Type B pancreatic cell (in vitro differentiated cells): ENCODE results near the gene SYNGR1. TPM values are rescaled to one million over a fixed set of nuclear protein-coding genes. Genes with fewer than 3 reads are reported as not detected.
"Not testable (repeated sequence)": the region's sequence is repeated elsewhere in the genome, so short reads cannot be mapped to it uniquely, and the experiment has no call there.

Experiments
- DNase-seq: peaks from one replicate; pipeline ENCODE4 v3.0.0; 2021; ENCODE audit warnings: mixed read lengths; ENCODE audit not compliant: unreplicated experiment; ENCODE audit errors: extremely low spot score
- H3K27ac Mint-ChIP-seq: 2 replicates; pipeline ENCODE4 v1.8.0; 2021; ENCODE audit warnings: mild to moderate bottlenecking, mixed read lengths
- H3K27me3 Mint-ChIP-seq: 2 replicates; pipeline ENCODE4 v1.8.0; 2021; ENCODE audit warnings: mixed read lengths
- H3K36me3 Mint-ChIP-seq: 2 replicates; pipeline ENCODE4 v1.8.0; 2021; ENCODE audit warnings: mixed read lengths
- H3K4me1 Mint-ChIP-seq: one replicate; pipeline ENCODE4 v1.8.0; 2021; ENCODE audit warnings: mixed read lengths; ENCODE audit not compliant: unreplicated experiment
- H3K4me3 Mint-ChIP-seq: 2 replicates; pipeline ENCODE4 v1.8.0; 2021; ENCODE audit warnings: mild to moderate bottlenecking, mixed read lengths
- H3K9me3 Mint-ChIP-seq: 2 replicates; pipeline ENCODE4 v1.8.0; 2021; ENCODE audit warnings: mixed read lengths
- CTCF ChIP-seq: fragments of 200-600 bp; sonication (generic); conservative IDR thresholded peaks from 2 replicates; pipeline ENCODE4 v1.5.0; 2021; ENCODE audit warnings: antibody characterized with exemption, mild to moderate bottlenecking
- total RNA-seq: library from RNA; stranded (reverse); gene quantifications from 2 replicates; pipeline ENCODE4 v1.2.1, GENCODE V29; 2021; ENCODE audit warnings: low replicate concordance

Gene SYNGR1
- total RNA-seq, 1 donor from 2014 or later, result 41.4 TPM

- H3K4me3 Mint-ChIP-seq, result no peak overlapping the region
- H3K4me1 Mint-ChIP-seq, result peaks cover 39% of the 10 kb centered on the region
- TF ChIP-seq CTCF, result no peak
- DNase-seq, result no peak
- no peaks in the 10 kb centered on the region for H3K27me3 Mint-ChIP-seq
- no peak overlapping the region for H3K27ac Mint-ChIP-seq
- H3K36me3 Mint-ChIP-seq, result peaks cover 13% of the 10 kb centered on the region
- H3K9me3 Mint-ChIP-seq, result no peaks in the 10 kb centered on the region
These were observed 59.8 kb downstream of the SYNGR1 start for GRCh38 chr22:39409516-39410029.

GRCh38 chr22:39410264-39410663 lies 60.5 kb downstream of the SYNGR1 start:
- no peak for TF ChIP-seq CTCF
- DNase-seq, result no peak
- Mint-ChIP-seq H3K9me3 (no peaks in the 10 kb centered on the region), H3K27ac (no peak overlapping the region), H3K4me1 (peaks cover 34% of the 10 kb centered on the region), H3K27me3 (no peaks in the 10 kb centered on the region), H3K4me3 (no peak overlapping the region), H3K36me3 (peaks cover 8% of the 10 kb centered on the region)

- H3K4me3 Mint-ChIP-seq, DNase-seq, H3K27me3 Mint-ChIP-seq, H3K9me3 Mint-ChIP-seq, H3K36me3 Mint-ChIP-seq: not testable (repeated sequence)
- H3K4me1 Mint-ChIP-seq, result peaks cover 28% of the 10 kb centered on the region
- peak overlapping the region; percentile 68 for H3K27ac Mint-ChIP-seq
These were observed 62.1 kb downstream of the SYNGR1 start for GRCh38 chr22:39411828-39412365.

GRCh38 chr22:39413204-39413603 lies 63.4 kb downstream of the SYNGR1 start:
- not testable (repeated sequence) for H3K4me3 Mint-ChIP-seq, H3K27ac Mint-ChIP-seq, DNase-seq, H3K36me3 Mint-ChIP-seq, H3K27me3 Mint-ChIP-seq, H3K9me3 Mint-ChIP-seq
- peaks cover 19% of the 10 kb centered on the region for H3K4me1 Mint-ChIP-seq

GRCh38 chr22:39414377-39414776 lies 64.6 kb downstream of the SYNGR1 start:
- H3K27ac Mint-ChIP-seq, result peak overlapping the region; percentile 18
- no peak for DNase-seq
- peaks cover 12% of the 10 kb centered on the region for H3K36me3 Mint-ChIP-seq
- no peak overlapping the region for H3K4me3 Mint-ChIP-seq
- H3K9me3 Mint-ChIP-seq, result no peaks in the 10 kb centered on the region
- peaks cover 12% of the 10 kb centered on the region for H3K4me1 Mint-ChIP-seq
- H3K27me3 Mint-ChIP-seq, result no peaks in the 10 kb centered on the region
- TF ChIP-seq CTCF, result no peak

- DNase-seq, result no peak
- no peak for TF ChIP-seq CTCF
- Mint-ChIP-seq H3K9me3 (no peaks in the 10 kb centered on the region), H3K27me3 (no peaks in the 10 kb centered on the region), H3K4me1 (peaks cover 8% of the 10 kb centered on the region), H3K36me3 (peaks cover 14% of the 10 kb centered on the region), H3K27ac (no peak overlapping the region), H3K4me3 (no peak overlapping the region)
These were observed 65.1 kb downstream of the SYNGR1 start for GRCh38 chr22:39414886-39415285.

- no peak for DNase-seq
- Mint-ChIP-seq H3K9me3 (no peaks in the 10 kb centered on the region), H3K36me3 (peaks cover 14% of the 10 kb centered on the region), H3K4me1 (peaks cover 8% of the 10 kb centered on the region), H3K27me3 (no peaks in the 10 kb centered on the region), H3K27ac (no peak overlapping the region), H3K4me3 (no peak overlapping the region)
- TF ChIP-seq CTCF, result no peak
These were observed 65.7 kb downstream of the SYNGR1 start for GRCh38 chr22:39415506-39415905.
